MCF 10A (cell line): ENCODE results near the gene CORO7. TPM values are rescaled to one million over a fixed set of nuclear protein-coding genes. Genes with fewer than 3 reads are reported as not detected.

Source experiments
- BruUV-seq: library from RNA; stranded (reverse); fragments of 400-500 nt; replicated peaks from 2 replicates; lab custom pipeline; 2021; lab: Mats Ljungman, UMichigan
- CTCF ChIA-PET: fragments of 300-600 bp; sonication (Branson Sonifier 250); formaldehyde crosslinking; extraction: SDS; loops from one replicate; lab custom pipeline; 2021; ENCODE audit warnings: antibody characterized with exemption, inconsistent platforms; lab: Yijun Ruan, JAX
- POLR2A ChIA-PET: fragments of 300-600, 350-650 bp; sonication (Branson Sonifier 250); formaldehyde crosslinking; extraction: SDS; loops from one replicate; lab custom pipeline; 2020; ENCODE audit warnings: antibody characterized with exemption, inconsistent platforms; lab: Yijun Ruan, JAX
- DNase-seq: peaks from one replicate; pipeline ENCODE4 v3.0.0-alpha.2; 2018; ENCODE audit not compliant: unreplicated experiment
- H3K27ac Mint-ChIP-seq: one replicate; pipeline ENCODE4 v1.8.0; 2022; ENCODE audit warnings: mild to moderate bottlenecking, low read depth, mixed read lengths; ENCODE audit not compliant: unreplicated experiment
- H3K27me3 Mint-ChIP-seq: one replicate; pipeline ENCODE4 v1.8.0; 2022; ENCODE audit warnings: mixed read lengths; ENCODE audit not compliant: insufficient read depth, unreplicated experiment
- H3K36me3 Mint-ChIP-seq: one replicate; pipeline ENCODE4 v1.8.0; 2022; ENCODE audit warnings: mild to moderate bottlenecking, moderate library complexity, mixed read lengths; ENCODE audit not compliant: insufficient read depth, unreplicated experiment
- H3K4me1 Mint-ChIP-seq: one replicate; pipeline ENCODE4 v1.8.0; 2022; ENCODE audit warnings: mixed read lengths; ENCODE audit not compliant: insufficient read depth, unreplicated experiment
- H3K4me3 Mint-ChIP-seq: one replicate; pipeline ENCODE4 v1.8.0; 2022; ENCODE audit warnings: mild to moderate bottlenecking, moderate library complexity, mixed read lengths; ENCODE audit not compliant: unreplicated experiment
- H3K9me3 Mint-ChIP-seq: one replicate; pipeline ENCODE4 v1.8.0; 2022; ENCODE audit warnings: mixed read lengths; ENCODE audit not compliant: unreplicated experiment
- intact Hi-C: fragments of 100-400 bp; cut with micrococcal nuclease; formaldehyde crosslinking; loops from 2 replicates; pipeline ENCODE4 v1.14.1; 2022
- total RNA-seq: library from RNA; stranded (reverse); gene quantifications from 2 replicates; pipeline ENCODE4 v1.2.3, GENCODE V29; 2022
- TF ChIP-seq, protein P1 (sequence below): fragments of 200-600 bp; IDR thresholded peaks from one replicate; pipeline ENCODE4 v1.8.0; 2022; ENCODE audit warnings: antibody characterized with exemption, mild to moderate bottlenecking; ENCODE audit not compliant: unreplicated experiment

The CORO7 gene
- total RNA-seq, 1 experiment from 2014 or later = 20.3 TPM

DNA sequence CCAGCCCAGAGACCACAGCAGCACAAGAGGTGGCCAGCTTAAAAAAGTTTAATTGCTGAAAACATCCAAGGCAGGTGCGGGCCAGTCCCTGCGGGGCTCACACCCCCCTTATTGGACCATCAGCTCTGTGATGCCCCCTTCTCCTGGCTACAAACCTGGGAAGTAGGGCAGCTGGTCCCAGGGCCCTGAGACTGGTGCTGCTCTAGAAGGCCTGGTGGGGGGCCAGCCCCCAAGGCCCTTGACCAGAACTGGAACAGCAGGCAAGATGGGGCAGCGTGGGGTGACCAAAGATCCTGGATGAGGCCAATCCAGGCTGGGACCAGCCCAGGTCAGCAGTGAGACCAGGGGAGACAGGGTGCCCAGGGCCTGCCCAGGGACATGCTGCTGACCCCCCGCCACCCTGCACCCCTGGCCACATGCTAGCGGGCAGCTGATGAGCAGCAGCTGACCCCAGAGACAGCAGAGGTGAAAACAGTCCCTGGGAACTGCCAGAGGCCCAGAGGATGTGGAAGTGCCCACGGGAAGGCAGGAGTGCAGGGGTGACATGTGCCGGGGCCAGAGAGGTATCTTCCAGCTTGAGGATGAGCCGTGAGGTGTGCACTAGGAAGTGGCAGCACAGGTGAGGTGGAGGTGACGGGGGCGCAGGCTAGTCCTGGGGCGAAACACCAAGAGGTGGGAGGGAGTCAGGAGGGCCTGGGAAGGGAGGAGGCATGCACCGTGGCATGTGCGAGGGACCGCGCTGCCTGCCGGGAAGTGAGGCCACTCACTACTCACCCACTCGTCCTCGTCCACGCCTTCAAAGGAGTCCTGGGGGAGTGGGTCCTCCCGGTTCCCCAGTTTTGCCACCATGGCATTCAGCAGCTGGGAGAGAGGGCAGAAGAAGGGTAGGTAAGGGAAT, 61.6 kb downstream of the CORO7 start:
- no peak overlapping the region for H3K4me3 Mint-ChIP-seq
- intact Hi-C loops = loop anchor here (5.0 kb wide), 1 partner anchor 603 kb away; the partner anchor contains the start of gene SEC14L5
- ChIA-PET POLR2A (no interaction called here), CTCF (interaction anchor here (0.6 to 6.9 kb wide), 4 partner anchors 9 to 66 kb away, joined by 3 to 75 read pairs (median 4); no protein-coding TSS in a partner anchor)
- TF ChIP-seq, protein P1, sequence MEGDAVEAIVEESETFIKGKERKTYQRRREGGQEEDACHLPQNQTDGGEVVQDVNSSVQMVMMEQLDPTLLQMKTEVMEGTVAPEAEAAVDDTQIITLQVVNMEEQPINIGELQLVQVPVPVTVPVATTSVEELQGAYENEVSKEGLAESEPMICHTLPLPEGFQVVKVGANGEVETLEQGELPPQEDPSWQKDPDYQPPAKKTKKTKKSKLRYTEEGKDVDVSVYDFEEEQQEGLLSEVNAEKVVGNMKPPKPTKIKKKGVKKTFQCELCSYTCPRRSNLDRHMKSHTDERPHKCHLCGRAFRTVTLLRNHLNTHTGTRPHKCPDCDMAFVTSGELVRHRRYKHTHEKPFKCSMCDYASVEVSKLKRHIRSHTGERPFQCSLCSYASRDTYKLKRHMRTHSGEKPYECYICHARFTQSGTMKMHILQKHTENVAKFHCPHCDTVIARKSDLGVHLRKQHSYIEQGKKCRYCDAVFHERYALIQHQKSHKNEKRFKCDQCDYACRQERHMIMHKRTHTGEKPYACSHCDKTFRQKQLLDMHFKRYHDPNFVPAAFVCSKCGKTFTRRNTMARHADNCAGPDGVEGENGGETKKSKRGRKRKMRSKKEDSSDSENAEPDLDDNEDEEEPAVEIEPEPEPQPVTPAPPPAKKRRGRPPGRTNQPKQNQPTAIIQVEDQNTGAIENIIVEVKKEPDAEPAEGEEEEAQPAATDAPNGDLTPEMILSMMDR = no peak
- BruUV-seq = no TSS peak
- DNase-seq = no peak
- H3K27me3 Mint-ChIP-seq = no peaks in the 10 kb centered on the region
- H3K9me3 Mint-ChIP-seq = no peaks in the 10 kb centered on the region
- H3K4me1 Mint-ChIP-seq = no peaks in the 10 kb centered on the region
- H3K27ac Mint-ChIP-seq = no peak overlapping the region
- H3K36me3 Mint-ChIP-seq = peaks cover 12% of the 10 kb centered on the region

DNA sequence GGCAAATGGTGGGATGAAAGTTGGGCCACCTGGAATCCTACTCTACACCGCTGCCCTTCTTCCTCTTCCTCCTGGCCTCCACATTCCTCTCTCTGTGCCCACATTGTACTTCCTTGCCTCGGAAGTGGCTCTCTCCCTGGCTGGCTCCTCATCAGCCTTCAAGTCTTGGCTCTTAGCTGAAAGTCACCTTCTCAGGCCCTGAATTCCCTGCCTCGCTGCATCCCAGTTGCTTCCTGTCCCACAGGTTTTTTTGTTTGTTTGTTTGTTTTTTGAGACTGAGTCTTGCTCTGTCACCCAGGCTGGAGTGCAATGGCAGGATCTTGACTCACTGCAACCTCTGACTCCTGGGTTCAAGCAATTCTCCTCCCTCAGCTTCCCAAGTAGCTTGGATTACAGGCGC, 62.7 kb downstream of the CORO7 start:
- H3K9me3 Mint-ChIP-seq = no peaks in the 10 kb centered on the region
- H3K36me3 Mint-ChIP-seq = peaks cover 5% of the 10 kb centered on the region
- H3K4me1 Mint-ChIP-seq = peaks cover under 1% of the 10 kb centered on the region
- H3K27ac Mint-ChIP-seq = peak overlapping the region; percentile 76
- intact Hi-C loops = loop anchor here (5.0 kb wide), 1 partner anchor 604 kb away; the partner anchor contains the start of gene SEC14L5
- no TSS peak for BruUV-seq
- no peaks in the 10 kb centered on the region for H3K27me3 Mint-ChIP-seq
- ChIA-PET CTCF (interaction anchor here (6.9 kb wide), 1 partner anchor 48 kb away, joined by 75 read pairs; no protein-coding TSS in a partner anchor), POLR2A (interaction anchor here (1.1 kb wide), 1 partner anchor 63 kb away, joined by 3 read pairs; the partner anchor contains the start of gene CORO7)
- TF ChIP-seq, protein P1 = no peak
- no peak overlapping the region for H3K4me3 Mint-ChIP-seq
- DNase-seq = no peak

GRCh38 chr16:4352843-4353242, 63.6 kb downstream of the CORO7 start:
- intact Hi-C loops = loop anchor here (5.0 kb wide), 1 partner anchor 604 kb away; the partner anchor contains the start of gene SEC14L5
- peaks cover 8% of the 10 kb centered on the region for H3K4me1 Mint-ChIP-seq
- BruUV-seq = no TSS peak

More at GRCh38 chr16:4352843-4353242, 63.6 kb downstream of the CORO7 start:
- H3K27me3 Mint-ChIP-seq = no peaks in the 10 kb centered on the region
- TF ChIP-seq, protein P1 = no peak
- H3K9me3 Mint-ChIP-seq = no peaks in the 10 kb centered on the region
- no peak overlapping the region for H3K4me3 Mint-ChIP-seq
- DNase-seq = no peak
- no peak overlapping the region for H3K27ac Mint-ChIP-seq
- ChIA-PET POLR2A (interaction anchor here (1.1 to 1.4 kb wide), 2 partner anchors 16 to 64 kb away, joined by 3 to 5 read pairs; partner anchors contain the start of gene CORO7), CTCF (interaction anchor here (0.6 to 6.9 kb wide), 2 partner anchors 49 to 107 kb away, joined by 3 to 75 read pairs; no protein-coding TSS in a partner anchor)
- peaks cover under 1% of the 10 kb centered on the region for H3K36me3 Mint-ChIP-seq
